ENCODE data around the gene PTBP3. TPM values are rescaled to one million over a fixed set of nuclear protein-coding genes. Genes with fewer than 3 reads are reported as not detected.

The PTBP3 gene
- polyA plus RNA-seq, 1 of the 3 experiments (the other 2 are of a cell fraction): 6.1 TPM

- H3K4me2 ChIP-seq: no peak overlapping the region
- peaks cover 5% of the 10 kb centered on the region; the same call in 1 of the 2 replicates for H3K9me3 ChIP-seq
- H3K9ac ChIP-seq: no peak overlapping the region
- POLR2A ChIA-PET: no interaction called here
- peaks cover 22% of the 10 kb centered on the region for H3F3A ChIP-seq (replicated peaks; ENCODE audit: insufficient read depth)
- no peak overlapping the region for H2AFZ ChIP-seq (ENCODE audit: low read depth)
- H3K27me3 ChIP-seq (ENCODE audit: insufficient read depth): no peaks in the 10 kb centered on the region
- 92% methylated on average over 2 of the region's 2 CpGs for WGBS (ENCODE audit: low lambda C conversion rate)
- no peaks in the 10 kb centered on the region for H3K4me1 ChIP-seq (ENCODE audit: control insufficient read depth in 1 of 2, insufficient read depth in 2 of 2, low read depth in 1 of 2, low read length in 1 of 2)
- no peaks in the 10 kb centered on the region for H3K9me2 ChIP-seq
- CTCF ChIA-PET: no interaction called here
- DNase-seq: no peak
- TF ChIP-seq EZH2phosphoT487 (IDR thresholded peaks at IDR 0.05; ENCODE audit: borderline replicate concordance, low read depth) (no peak), POLR2AphosphoS5 (IDR thresholded peaks at IDR 0.05; ENCODE audit: low read depth, low read length) (no peak), GATA2 (CRISPR knock-in tag; IDR thresholded peaks at IDR 0.05) (no peak), MEF2A (IDR thresholded peaks at IDR 0.05; ENCODE audit: borderline replicate concordance, low read depth) (no peak), TCF12 (IDR thresholded peaks at IDR 0.05) (no peak), RAD21 (IDR thresholded peaks at IDR 0.05; ENCODE audit: low read length) (no peak), NFIC (IDR thresholded peaks at IDR 0.05; ENCODE audit: borderline replicate concordance) (no peak)
- TF ChIP-seq, protein P1, sequence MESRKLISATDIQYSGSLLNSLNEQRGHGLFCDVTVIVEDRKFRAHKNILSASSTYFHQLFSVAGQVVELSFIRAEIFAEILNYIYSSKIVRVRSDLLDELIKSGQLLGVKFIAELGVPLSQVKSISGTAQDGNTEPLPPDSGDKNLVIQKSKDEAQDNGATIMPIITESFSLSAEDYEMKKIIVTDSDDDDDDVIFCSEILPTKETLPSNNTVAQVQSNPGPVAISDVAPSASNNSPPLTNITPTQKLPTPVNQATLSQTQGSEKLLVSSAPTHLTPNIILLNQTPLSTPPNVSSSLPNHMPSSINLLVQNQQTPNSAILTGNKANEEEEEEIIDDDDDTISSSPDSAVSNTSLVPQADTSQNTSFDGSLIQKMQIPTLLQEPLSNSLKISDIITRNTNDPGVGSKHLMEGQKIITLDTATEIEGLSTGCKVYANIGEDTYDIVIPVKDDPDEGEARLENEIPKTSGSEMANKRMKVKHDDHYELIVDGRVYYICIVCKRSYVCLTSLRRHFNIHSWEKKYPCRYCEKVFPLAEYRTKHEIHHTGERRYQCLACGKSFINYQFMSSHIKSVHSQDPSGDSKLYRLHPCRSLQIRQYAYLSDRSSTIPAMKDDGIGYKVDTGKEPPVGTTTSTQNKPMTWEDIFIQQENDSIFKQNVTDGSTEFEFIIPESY (IDR thresholded peaks at IDR 0.05; ENCODE audit: borderline replicate concordance, low read depth): no peak
- no peaks in the 10 kb centered on the region for H4K20me1 ChIP-seq (ENCODE audit: insufficient read depth)
- H3K27ac ChIP-seq (ENCODE audit: low read depth in 2 of 2, low read length in 1 of 2): no peak overlapping the region
- peaks cover 19 to 63% of the 10 kb centered on the region in 2 experiments for H3K36me3 ChIP-seq (replicated peaks in 1 of 2; ENCODE audit: control insufficient read depth in 1 of 2, insufficient read depth in 2 of 2, low read length in 1 of 2)
- H3K4me3 ChIP-seq (ENCODE audit: low read depth in 2 of 2, low read length in 1 of 2): no peak overlapping the region
- H3K79me2 ChIP-seq (ENCODE audit: insufficient read depth): no peaks in the 10 kb centered on the region
Observed at GRCh38 chr9:112212926-112213325, 120.5 kb downstream of the PTBP3 start.

DNA sequence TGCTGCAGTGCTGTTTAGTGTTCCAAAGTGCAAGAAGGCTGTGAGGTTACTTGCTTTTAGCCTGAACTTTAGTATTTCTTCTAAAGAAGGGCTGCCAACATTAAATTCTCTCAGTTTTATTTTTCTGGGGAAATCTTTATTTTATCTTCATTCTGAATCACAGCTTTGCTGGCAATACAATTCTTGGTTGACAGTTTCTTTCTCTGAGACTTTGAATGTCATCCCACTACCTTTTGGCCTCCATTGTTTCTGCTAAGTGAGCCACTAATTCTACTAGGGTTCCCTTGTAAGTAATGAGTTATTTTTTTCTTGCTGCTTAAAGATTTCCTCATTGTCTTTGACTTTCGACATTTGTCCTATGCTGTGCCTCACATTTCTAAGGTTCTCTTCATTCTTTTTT, 126.0 kb downstream of the PTBP3 start:
- Histone ChIP-seq H3K4me1 (ENCODE audit: control insufficient read depth in 1 of 2, insufficient read depth in 2 of 2, low read depth in 1 of 2, low read length in 1 of 2) (no peaks in the 10 kb centered on the region), H3K79me2 (ENCODE audit: insufficient read depth) (no peaks in the 10 kb centered on the region), H4K20me1 (ENCODE audit: insufficient read depth) (no peaks in the 10 kb centered on the region), H3K9ac (no peak overlapping the region), H3K27me3 (ENCODE audit: insufficient read depth) (no peaks in the 10 kb centered on the region), H3F3A (replicated peaks; ENCODE audit: insufficient read depth) (peaks cover 12% of the 10 kb centered on the region), H3K27ac (ENCODE audit: low read depth in 2 of 2, low read length in 1 of 2) (no peak overlapping the region), H2AFZ (ENCODE audit: low read depth) (no peak overlapping the region), H3K4me2 (no peak overlapping the region), H3K9me3 (peaks cover 13% of the 10 kb centered on the region; the same call in 1 of the 2 replicates), H3K36me3 (replicated peaks in 1 of 2; ENCODE audit: control insufficient read depth in 1 of 2, insufficient read depth in 2 of 2, low read length in 1 of 2) (peaks cover 17 to 85% of the 10 kb centered on the region in 2 experiments), H3K4me3 (ENCODE audit: low read depth in 2 of 2, low read length in 1 of 2) (no peak overlapping the region), H3K9me2 (no peaks in the 10 kb centered on the region)
- DNase-seq: no peak
- TF ChIP-seq REST (IDR thresholded peaks at IDR 0.05; ENCODE audit: low read depth, low read length) (no peak), GABPA (IDR thresholded peaks at IDR 0.05; ENCODE audit: low read depth) (no peak), RXRA (IDR thresholded peaks at IDR 0.05; ENCODE audit: borderline replicate concordance, low read depth) (no peak), TEAD4 (IDR thresholded peaks at IDR 0.05; ENCODE audit: borderline replicate concordance, insufficient read depth) (no peak), TAF1 (IDR thresholded peaks at IDR 0.05; ENCODE audit: borderline replicate concordance, low read depth, low read length) (no peak)
- TF ChIP-seq, protein P2, sequence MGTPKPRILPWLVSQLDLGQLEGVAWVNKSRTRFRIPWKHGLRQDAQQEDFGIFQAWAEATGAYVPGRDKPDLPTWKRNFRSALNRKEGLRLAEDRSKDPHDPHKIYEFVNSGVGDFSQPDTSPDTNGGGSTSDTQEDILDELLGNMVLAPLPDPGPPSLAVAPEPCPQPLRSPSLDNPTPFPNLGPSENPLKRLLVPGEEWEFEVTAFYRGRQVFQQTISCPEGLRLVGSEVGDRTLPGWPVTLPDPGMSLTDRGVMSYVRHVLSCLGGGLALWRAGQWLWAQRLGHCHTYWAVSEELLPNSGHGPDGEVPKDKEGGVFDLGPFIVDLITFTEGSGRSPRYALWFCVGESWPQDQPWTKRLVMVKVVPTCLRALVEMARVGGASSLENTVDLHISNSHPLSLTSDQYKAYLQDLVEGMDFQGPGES (IDR thresholded peaks at IDR 0.05; ENCODE audit: low read depth, low read length): no peak
- ChIA-PET CTCF (interaction anchor here (0.6 kb wide), 1 partner anchor 87 kb away, joined by 3 read pairs; no protein-coding TSS in a partner anchor), POLR2A (no interaction called here)
- 98% methylated on average over 1 of the region's 1 CpG for WGBS (ENCODE audit: low lambda C conversion rate)
